NCI-H748 treated with DMSO at 0.1 percent for 48 hours (cell line): ENCODE measurements around the gene GNB1L.

Experiments used
- DNase-seq: peaks from one replicate; lab custom pipeline; 2025; lab: John Stamatoyannopoulos, UW

The GNB1L gene

GRCh38 chr22:19876314-19876940 lies 21.8 kb upstream of the GNB1L start:
- DNase-seq: no peak

- no peak for DNase-seq
Measured at GRCh38 chr22:19875531-19876313, 21.0 kb upstream of the GNB1L start.

- DNase-seq: no peak
Measured at GRCh38 chr22:19875061-19875530, 20.4 kb upstream of the GNB1L start.

- no peak for DNase-seq
Measured at GRCh38 chr22:19874307-19875060, 19.8 kb upstream of the GNB1L start.

- DNase-seq: no peak
Measured at GRCh38 chr22:19873960-19874306, 19.3 kb upstream of the GNB1L start.

- no peak for DNase-seq
Measured at GRCh38 chr22:19873138-19873959, 18.7 kb upstream of the GNB1L start.

GRCh38 chr22:19872779-19873137 lies 18.1 kb upstream of the GNB1L start:
- no peak for DNase-seq

GRCh38 chr22:19871845-19872778 lies 17.4 kb upstream of the GNB1L start:
- no peak for DNase-seq

- no peak for DNase-seq
Measured at GRCh38 chr22:19871023-19871844, 16.6 kb upstream of the GNB1L start.

- no peak for DNase-seq
Measured at GRCh38 chr22:19870153-19871022, 15.7 kb upstream of the GNB1L start.

- no peak for DNase-seq
Measured at GRCh38 chr22:19869497-19870152, 15.0 kb upstream of the GNB1L start.

GRCh38 chr22:19868773-19869471 lies 14.2 kb upstream of the GNB1L start:
- DNase-seq: no peak

GRCh38 chr22:19868333-19868732 lies 13.7 kb upstream of the GNB1L start:
- DNase-seq: no peak

- DNase-seq: no peak
Measured at GRCh38 chr22:19867617-19868016, 12.9 kb upstream of the GNB1L start.

- no peak for DNase-seq
Measured at GRCh38 chr22:19866665-19867009, 12.0 kb upstream of the GNB1L start.

GRCh38 chr22:19865141-19865829 lies 10.6 kb upstream of the GNB1L start:
- no peak for DNase-seq

GRCh38 chr22:19864538-19865106 lies 9.9 kb upstream of the GNB1L start:
- DNase-seq: no peak
